PC-9 (cell line): Measurements from ENCODE around the gene PHACTR4.

Experiments
- CTCF ChIP-seq: fragments of 200-600 bp; sonication (generic); conservative IDR thresholded peaks from 2 replicates; pipeline ENCODE4 v1.6.1; 2017; ENCODE audit warnings: mixed run types, antibody characterized with exemption, mild to moderate bottlenecking, moderate library complexity
- EZH2 ChIP-seq: fragments of 200-600 bp; sonication (generic); IDR thresholded peaks from 2 replicates; pipeline ENCODE4 v1.8.0; 2017; ENCODE audit warnings: antibody characterized with exemption, low read depth

GRCh38 chr1:28450561-28450960 is 81.0 kb downstream of the PHACTR4 start:
- TF ChIP-seq CTCF (no peak), EZH2 (no peak)
